Measurements from ENCODE around the gene ZMIZ2.

DNA sequence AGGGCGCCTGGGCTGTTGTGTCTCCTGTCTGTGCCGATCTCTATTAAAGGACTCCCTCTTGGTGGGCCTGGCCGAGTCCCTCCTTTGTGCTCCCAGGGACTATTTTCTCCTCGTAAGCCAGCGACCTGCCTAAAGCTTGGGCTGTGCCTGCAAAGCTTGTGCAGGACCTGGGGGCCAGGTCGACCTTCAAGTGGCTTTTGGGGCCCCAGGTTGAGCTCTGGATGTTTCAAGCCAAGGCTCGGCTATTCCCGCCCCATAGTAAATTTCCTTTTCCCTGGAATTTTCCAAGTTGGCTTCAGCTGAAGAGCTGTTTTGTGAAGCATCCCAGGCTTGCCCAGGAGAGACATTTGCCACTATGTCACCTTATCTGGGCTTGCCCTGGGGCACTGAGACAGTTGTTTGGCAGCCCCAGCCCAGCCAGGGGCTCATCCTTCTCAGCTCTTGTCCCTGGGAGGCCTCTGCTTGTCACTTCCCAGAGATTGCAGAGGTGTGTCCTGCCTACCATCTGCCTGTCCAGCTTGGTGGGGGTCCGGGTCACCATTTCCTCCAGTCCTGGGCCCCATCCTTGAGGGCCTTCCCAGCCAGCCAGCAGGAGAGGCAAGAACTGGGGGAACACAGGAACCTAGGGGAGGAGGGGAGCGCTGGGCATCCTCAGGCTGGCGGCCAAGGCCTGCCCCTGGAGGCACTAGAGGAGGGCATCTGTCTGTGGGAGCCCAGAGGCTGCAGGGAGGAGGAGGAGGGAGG is 20.2 kb downstream of the ZMIZ2 start:
- TF ChIP-seq, protein P1, sequence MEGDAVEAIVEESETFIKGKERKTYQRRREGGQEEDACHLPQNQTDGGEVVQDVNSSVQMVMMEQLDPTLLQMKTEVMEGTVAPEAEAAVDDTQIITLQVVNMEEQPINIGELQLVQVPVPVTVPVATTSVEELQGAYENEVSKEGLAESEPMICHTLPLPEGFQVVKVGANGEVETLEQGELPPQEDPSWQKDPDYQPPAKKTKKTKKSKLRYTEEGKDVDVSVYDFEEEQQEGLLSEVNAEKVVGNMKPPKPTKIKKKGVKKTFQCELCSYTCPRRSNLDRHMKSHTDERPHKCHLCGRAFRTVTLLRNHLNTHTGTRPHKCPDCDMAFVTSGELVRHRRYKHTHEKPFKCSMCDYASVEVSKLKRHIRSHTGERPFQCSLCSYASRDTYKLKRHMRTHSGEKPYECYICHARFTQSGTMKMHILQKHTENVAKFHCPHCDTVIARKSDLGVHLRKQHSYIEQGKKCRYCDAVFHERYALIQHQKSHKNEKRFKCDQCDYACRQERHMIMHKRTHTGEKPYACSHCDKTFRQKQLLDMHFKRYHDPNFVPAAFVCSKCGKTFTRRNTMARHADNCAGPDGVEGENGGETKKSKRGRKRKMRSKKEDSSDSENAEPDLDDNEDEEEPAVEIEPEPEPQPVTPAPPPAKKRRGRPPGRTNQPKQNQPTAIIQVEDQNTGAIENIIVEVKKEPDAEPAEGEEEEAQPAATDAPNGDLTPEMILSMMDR (IDR thresholded peaks at IDR 0.05; ENCODE audit: control extremely low read depth in 1 of 3, insufficient read depth in 1 of 3, low read depth in 1 of 3, low read length in 3 of 3) = no peak
- TF ChIP-seq RFX5 (IDR thresholded peaks at IDR 0.05; ENCODE audit: borderline replicate concordance, low read depth, low read length) = no peak
- TF ChIP-seq EP300 (IDR thresholded peaks at IDR 0.05; ENCODE audit: borderline replicate concordance in 1 of 2, low read depth in 2 of 2, low read length in 2 of 2) = no peak
- no peak for TF ChIP-seq CEBPB (IDR thresholded peaks at IDR 0.05; ENCODE audit: low read depth, low read length)
- TF ChIP-seq, protein P2, sequence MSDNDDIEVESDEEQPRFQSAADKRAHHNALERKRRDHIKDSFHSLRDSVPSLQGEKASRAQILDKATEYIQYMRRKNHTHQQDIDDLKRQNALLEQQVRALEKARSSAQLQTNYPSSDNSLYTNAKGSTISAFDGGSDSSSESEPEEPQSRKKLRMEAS (IDR thresholded peaks at IDR 0.05) = no peak
- no peak; the same call in 1 of the 2 replicates for TF ChIP-seq POLR2AphosphoS5 (IDR thresholded peaks at IDR 0.05; ENCODE audit: low read depth, low read length)
- no peak for TF ChIP-seq RAD21 (IDR thresholded peaks at IDR 0.05 in 1 of 2, conservative IDR thresholded peaks at IDR 0.05 in 1 of 2; ENCODE audit: low read depth in 2 of 2, low read length in 2 of 2)
- TF ChIP-seq POLR2A (IDR thresholded peaks at IDR 0.05; ENCODE audit: control extremely low read depth in 1 of 2, low read depth in 2 of 2, low read length in 2 of 2) = no peak
- no peak for TF ChIP-seq RBBP5 (IDR thresholded peaks at IDR 0.05; ENCODE audit: borderline replicate concordance, low read depth, low read length)
- TF ChIP-seq EZH2 (IDR thresholded peaks at IDR 0.05; ENCODE audit: low read depth, low read length, severe bottlenecking) = no peak
- no peak for TF ChIP-seq YY1 (IDR thresholded peaks at IDR 0.05; ENCODE audit: low read depth, low read length)
- TF ChIP-seq CBX5 (IDR thresholded peaks at IDR 0.05; ENCODE audit: low read depth, low read length) = no peak
- TF ChIP-seq TBP (IDR thresholded peaks at IDR 0.05; ENCODE audit: low read depth, low read length) = no peak
- TF ChIP-seq RXRA (IDR thresholded peaks at IDR 0.05; ENCODE audit: insufficient read depth, low read depth, low read length) = no peak

Measured in H1 (cell line).